ENCODE results near the gene SELPLG.
"Not testable (repeated sequence)": the region's sequence is repeated elsewhere in the genome, so short reads cannot be mapped to it uniquely, and the experiment has no call there.

Gene SELPLG

GRCh38 chr12:108655812-108656175 is 22.1 kb upstream of the SELPLG start:
- DNase-seq: not testable (repeated sequence)

- not testable (repeated sequence) for DNase-seq
Measured at GRCh38 chr12:108654622-108655021, 20.9 kb upstream of the SELPLG start.

- DNase-seq: no peak
Measured at GRCh38 chr12:108653922-108654321, 20.2 kb upstream of the SELPLG start.

- DNase-seq: no peak
Measured at GRCh38 chr12:108653082-108653516, 19.4 kb upstream of the SELPLG start.

GRCh38 chr12:108650083-108650482 is 16.4 kb upstream of the SELPLG start:
- no peak for DNase-seq

GRCh38 chr12:108649669-108650068 is 16.0 kb upstream of the SELPLG start:
- no peak for DNase-seq

GRCh38 chr12:108649126-108649525 is 15.4 kb upstream of the SELPLG start:
- DNase-seq: no peak

GRCh38 chr12:108648371-108648770 is 14.7 kb upstream of the SELPLG start:
- no peak for DNase-seq

GRCh38 chr12:108647585-108648287 is 14.0 kb upstream of the SELPLG start:
- DNase-seq: no peak

- DNase-seq: no peak
Measured at GRCh38 chr12:108646600-108647579, 13.2 kb upstream of the SELPLG start.

- no peak for DNase-seq
Measured at GRCh38 chr12:108645686-108646599, 12.2 kb upstream of the SELPLG start.

GRCh38 chr12:108644811-108645120 is 11.1 kb upstream of the SELPLG start:
- DNase-seq: no peak

- DNase-seq: peak in 2 of 4 experiments; percentile 29 to 50
Measured at GRCh38 chr12:108643941-108644810, 10.5 kb upstream of the SELPLG start.

- no peak for DNase-seq
Measured at GRCh38 chr12:108642899-108643654, 9.4 kb upstream of the SELPLG start.

- no peak for DNase-seq
Measured at GRCh38 chr12:108642269-108642870, 8.7 kb upstream of the SELPLG start.

- peak in 1 of 4 experiments; percentile 40 for DNase-seq
Measured at GRCh38 chr12:108641446-108642268, 8.0 kb upstream of the SELPLG start.

GRCh38 chr12:108640802-108641445 is 7.2 kb upstream of the SELPLG start:
- peak in 2 of 4 experiments; percentile 6 to 23 for DNase-seq

GRCh38 chr12:108638997-108639822 is 5.5 kb upstream of the SELPLG start:
- peak in 1 of 4 experiments; percentile 13 for DNase-seq
